ENCODE data around the gene RCOR3. TPM values are rescaled to one million over a fixed set of nuclear protein-coding genes. Genes with fewer than 3 reads are reported as not detected.

RCOR3 gene
- total RNA-seq, 1 donor, result 39.8 TPM

DNA sequence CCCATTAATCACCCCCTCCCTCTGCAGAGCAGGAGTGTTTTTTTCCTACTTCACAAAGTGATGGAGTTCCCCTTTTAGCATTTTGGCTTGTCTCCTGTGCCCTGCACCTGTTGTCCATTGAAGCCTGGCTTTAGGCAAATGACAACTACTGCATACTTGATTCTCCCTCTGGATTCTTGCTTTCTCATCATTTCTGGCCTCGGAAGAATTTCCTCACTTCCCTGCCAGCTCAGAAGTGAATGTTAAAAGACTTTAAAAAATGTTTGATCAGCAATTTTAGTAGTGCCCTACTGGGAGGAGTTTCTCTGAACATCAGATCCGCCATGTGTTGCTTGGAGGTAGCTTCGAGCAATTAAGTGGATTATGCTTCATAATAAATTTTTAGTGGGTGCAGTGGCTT, 28.1 kb downstream of the RCOR3 start:
- DNase-seq (ENCODE audit: insufficient read length, low spot score, missing footprints), result peak; percentile 29
- Histone ChIP-seq H3K36me3 (ENCODE audit: insufficient read depth, low read length) (peaks cover 49% of the 10 kb centered on the region), H3K27ac (ENCODE audit: low read depth, low read length) (no peak overlapping the region), H3K9me3 (ENCODE audit: low read depth, low read length) (no peaks in the 10 kb centered on the region), H3K4me2 (ENCODE audit: insufficient read depth, low read length) (no peak overlapping the region), H3K4me3 (ENCODE audit: insufficient read depth, low read length) (no peak overlapping the region), H3K4me1 (ENCODE audit: insufficient read depth, low read length) (no peaks in the 10 kb centered on the region), H3K79me2 (ENCODE audit: insufficient read depth, low read length) (peaks cover 9% of the 10 kb centered on the region), H2AFZ (ENCODE audit: low read length) (no peak overlapping the region), H4K20me1 (ENCODE audit: insufficient read depth, low read length) (no peaks in the 10 kb centered on the region), H3K27me3 (ENCODE audit: insufficient read depth, low read length) (no peaks in the 10 kb centered on the region)
- TF ChIP-seq, protein P1, sequence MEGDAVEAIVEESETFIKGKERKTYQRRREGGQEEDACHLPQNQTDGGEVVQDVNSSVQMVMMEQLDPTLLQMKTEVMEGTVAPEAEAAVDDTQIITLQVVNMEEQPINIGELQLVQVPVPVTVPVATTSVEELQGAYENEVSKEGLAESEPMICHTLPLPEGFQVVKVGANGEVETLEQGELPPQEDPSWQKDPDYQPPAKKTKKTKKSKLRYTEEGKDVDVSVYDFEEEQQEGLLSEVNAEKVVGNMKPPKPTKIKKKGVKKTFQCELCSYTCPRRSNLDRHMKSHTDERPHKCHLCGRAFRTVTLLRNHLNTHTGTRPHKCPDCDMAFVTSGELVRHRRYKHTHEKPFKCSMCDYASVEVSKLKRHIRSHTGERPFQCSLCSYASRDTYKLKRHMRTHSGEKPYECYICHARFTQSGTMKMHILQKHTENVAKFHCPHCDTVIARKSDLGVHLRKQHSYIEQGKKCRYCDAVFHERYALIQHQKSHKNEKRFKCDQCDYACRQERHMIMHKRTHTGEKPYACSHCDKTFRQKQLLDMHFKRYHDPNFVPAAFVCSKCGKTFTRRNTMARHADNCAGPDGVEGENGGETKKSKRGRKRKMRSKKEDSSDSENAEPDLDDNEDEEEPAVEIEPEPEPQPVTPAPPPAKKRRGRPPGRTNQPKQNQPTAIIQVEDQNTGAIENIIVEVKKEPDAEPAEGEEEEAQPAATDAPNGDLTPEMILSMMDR (IDR thresholded peaks at IDR 0.05; ENCODE audit: extremely low read depth, low read depth, low read length), result no peak

DNA sequence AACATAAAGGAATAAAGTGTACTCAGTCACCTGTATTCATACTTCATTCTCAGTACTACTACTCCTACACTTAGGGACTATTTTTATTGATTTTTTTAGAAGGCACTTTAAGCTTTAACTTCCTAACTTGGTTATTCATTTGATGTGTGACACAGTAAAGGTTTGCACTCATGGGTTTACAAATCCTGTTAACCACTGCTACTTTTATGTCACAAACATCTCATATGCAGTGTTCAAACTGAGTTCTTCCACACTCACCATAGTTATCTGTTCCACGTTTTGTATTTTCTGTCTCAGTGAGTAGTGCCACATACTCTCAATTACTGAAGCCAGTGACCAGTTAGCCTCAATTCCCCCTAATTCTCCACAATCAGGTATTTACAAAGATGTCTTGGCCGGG, 33.2 kb downstream of the RCOR3 start:
- peaks cover 76% of the 10 kb centered on the region for H3K36me3 ChIP-seq (ENCODE audit: insufficient read depth, low read length)

DNA sequence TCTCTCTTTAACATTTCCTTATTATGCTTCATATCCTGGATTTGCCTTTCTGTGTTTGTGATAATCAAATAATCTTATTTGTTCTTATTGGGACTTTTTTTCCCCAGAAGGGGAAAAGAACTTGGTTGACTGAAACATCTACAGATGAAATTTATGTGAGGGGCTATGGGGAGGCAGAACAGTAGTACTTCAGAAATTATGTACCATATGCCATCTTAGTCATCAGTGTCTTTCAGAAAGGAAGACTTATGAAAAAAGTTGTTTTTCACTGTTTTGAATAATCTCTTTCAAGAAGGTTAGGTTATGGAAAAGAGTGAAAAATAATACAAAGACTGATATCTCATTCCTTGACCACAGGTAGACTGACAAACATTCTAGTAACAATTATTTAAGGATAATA, 37.2 kb downstream of the RCOR3 start:
- Histone ChIP-seq H3K4me1 (ENCODE audit: insufficient read depth, low read length) (no peaks in the 10 kb centered on the region), H3K4me3 (ENCODE audit: insufficient read depth, low read length) (no peak overlapping the region), H3K27ac (ENCODE audit: low read depth, low read length) (no peak overlapping the region), H3K79me2 (ENCODE audit: insufficient read depth, low read length) (peaks cover 7% of the 10 kb centered on the region), H3K27me3 (ENCODE audit: insufficient read depth, low read length) (no peaks in the 10 kb centered on the region), H2AFZ (ENCODE audit: low read length) (no peak overlapping the region), H3K36me3 (ENCODE audit: insufficient read depth, low read length) (peaks cover 53% of the 10 kb centered on the region), H3K9me3 (ENCODE audit: low read depth, low read length) (no peaks in the 10 kb centered on the region), H3K4me2 (ENCODE audit: insufficient read depth, low read length) (no peak overlapping the region), H4K20me1 (ENCODE audit: insufficient read depth, low read length) (no peaks in the 10 kb centered on the region)
- TF ChIP-seq, protein P1 (IDR thresholded peaks at IDR 0.05; ENCODE audit: extremely low read depth, low read depth, low read length), result no peak
- DNase-seq (ENCODE audit: insufficient read length, low spot score, missing footprints), result no peak

More for the DNA sequence above, 33.2 kb downstream of the RCOR3 start:
- Histone ChIP-seq H3K4me3 (ENCODE audit: insufficient read depth, low read length) (no peak overlapping the region), H3K4me1 (ENCODE audit: insufficient read depth, low read length) (no peaks in the 10 kb centered on the region), H3K27ac (ENCODE audit: low read depth, low read length) (no peak overlapping the region), H2AFZ (ENCODE audit: low read length) (no peak overlapping the region), H3K4me2 (ENCODE audit: insufficient read depth, low read length) (no peak overlapping the region), H3K27me3 (ENCODE audit: insufficient read depth, low read length) (no peaks in the 10 kb centered on the region), H3K9me3 (ENCODE audit: low read depth, low read length) (no peaks in the 10 kb centered on the region), H4K20me1 (ENCODE audit: insufficient read depth, low read length) (no peaks in the 10 kb centered on the region), H3K79me2 (ENCODE audit: insufficient read depth, low read length) (peaks cover 7% of the 10 kb centered on the region)
- TF ChIP-seq, protein P1 (IDR thresholded peaks at IDR 0.05; ENCODE audit: extremely low read depth, low read depth, low read length), result no peak
- no peak for DNase-seq (ENCODE audit: insufficient read length, low spot score, missing footprints)

DNA sequence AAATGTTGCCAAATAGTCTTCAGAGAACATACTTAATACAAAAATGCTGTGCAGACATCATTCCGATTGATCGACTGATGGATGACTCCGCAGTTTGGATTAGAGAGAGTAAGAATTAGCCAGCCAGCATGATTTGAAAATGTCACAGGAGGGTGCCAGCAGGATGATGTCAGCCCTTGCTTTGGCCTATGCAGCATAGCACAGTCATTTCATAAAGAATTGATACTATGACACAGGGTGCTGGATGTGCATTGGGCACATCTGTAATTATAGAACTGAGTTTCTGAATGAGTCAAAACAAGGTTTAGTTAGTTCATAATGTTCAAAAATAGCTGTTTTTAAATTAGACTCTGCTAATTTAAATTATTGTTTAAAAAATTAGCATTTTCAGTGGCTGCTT, 45.9 kb downstream of the RCOR3 start:
- DNase-seq (ENCODE audit: insufficient read length, low spot score, missing footprints), result peak; percentile 65
- Histone ChIP-seq H3K4me3 (ENCODE audit: insufficient read depth, low read length) (no peak overlapping the region), H3K9me3 (ENCODE audit: low read depth, low read length) (no peaks in the 10 kb centered on the region), H3K79me2 (ENCODE audit: insufficient read depth, low read length) (no peaks in the 10 kb centered on the region), H3K27me3 (ENCODE audit: insufficient read depth, low read length) (no peaks in the 10 kb centered on the region), H2AFZ (ENCODE audit: low read length) (no peak overlapping the region), H4K20me1 (ENCODE audit: insufficient read depth, low read length) (no peaks in the 10 kb centered on the region), H3K4me1 (ENCODE audit: insufficient read depth, low read length) (peaks cover 9% of the 10 kb centered on the region), H3K36me3 (ENCODE audit: insufficient read depth, low read length) (peaks cover 22% of the 10 kb centered on the region), H3K4me2 (ENCODE audit: insufficient read depth, low read length) (no peak overlapping the region), H3K27ac (ENCODE audit: low read depth, low read length) (peak overlapping the region; percentile 51)
- TF ChIP-seq, protein P1 (IDR thresholded peaks at IDR 0.05; ENCODE audit: extremely low read depth, low read depth, low read length), result no peak
